ENCODE results near the gene TMEM132D.

Gene TMEM132D

DNA sequence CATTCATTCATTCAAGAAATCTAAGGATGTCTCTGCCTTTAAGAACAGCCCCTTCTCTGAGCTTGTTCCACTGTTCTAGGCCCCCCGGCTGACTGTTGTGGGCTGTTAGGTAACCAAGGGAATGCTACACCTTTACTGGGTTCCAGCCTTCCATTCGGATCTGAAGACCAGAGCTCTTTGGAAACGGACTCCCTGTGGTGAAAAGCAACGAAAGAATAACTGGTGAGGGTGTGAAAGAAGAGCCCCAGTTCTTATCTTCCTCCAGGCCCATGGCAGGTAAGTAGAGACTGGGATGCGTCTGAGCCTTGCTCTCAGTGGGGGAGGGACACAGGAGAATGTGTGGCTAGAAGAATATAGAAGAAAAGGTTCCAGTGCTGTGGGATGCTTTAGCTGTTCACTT is 207.4 kb downstream of the TMEM132D start:
- ChIA-PET POLR2A (ENCODE audit: low non-redundant PET) (no interaction called here), CTCF (interaction anchor here (0.6 kb wide), 1 partner anchor 483 kb away, joined by 5 read pairs; no protein-coding TSS in a partner anchor)
- no peak for DNase-seq (ENCODE audit: low spot score)
- TF ChIP-seq CTCF (conservative IDR thresholded peaks at IDR 0.05; ENCODE audit: low read depth): no peak
- H3K27ac ChIP-seq: no peak overlapping the region

DNA sequence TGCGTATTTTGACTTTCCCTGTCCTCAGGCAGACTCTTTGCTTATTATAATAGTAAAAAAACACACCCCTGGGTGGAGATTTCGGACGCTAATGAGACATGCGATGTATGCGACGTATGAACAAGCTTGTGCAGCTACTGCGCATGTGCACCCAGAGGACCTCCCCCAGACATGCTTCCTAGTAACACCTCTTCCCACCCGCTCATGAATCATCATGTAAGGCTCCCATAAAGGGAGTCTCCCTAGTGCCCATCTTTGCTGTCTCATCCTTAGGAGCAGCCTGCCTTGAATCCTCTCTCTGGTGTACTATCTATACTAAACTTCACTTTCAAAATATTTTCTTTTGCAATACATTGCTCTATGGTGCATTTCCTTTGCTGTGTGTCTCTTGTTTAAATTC is 210.1 kb downstream of the TMEM132D start:
- ChIA-PET POLR2A (ENCODE audit: low non-redundant PET) (no interaction called here), CTCF (no interaction called here)
- no peak overlapping the region for H3K27ac ChIP-seq
- TF ChIP-seq CTCF (conservative IDR thresholded peaks at IDR 0.05; ENCODE audit: low read depth): no peak
- no peak for DNase-seq (ENCODE audit: low spot score)

GRCh38 chr12:129687731-129688130 is 216.1 kb downstream of the TMEM132D start:
- ChIA-PET CTCF (no interaction called here), POLR2A (ENCODE audit: low non-redundant PET) (no interaction called here)
- TF ChIP-seq CTCF (conservative IDR thresholded peaks at IDR 0.05; ENCODE audit: low read depth): no peak
- no peak overlapping the region for H3K27ac ChIP-seq
- no peak for DNase-seq (ENCODE audit: low spot score)

GRCh38 chr12:129681830-129682229 is 222.0 kb downstream of the TMEM132D start:
- H3K27ac ChIP-seq: no peak overlapping the region
- DNase-seq (ENCODE audit: low spot score): no peak
- no peak for TF ChIP-seq CTCF (conservative IDR thresholded peaks at IDR 0.05; ENCODE audit: low read depth)
- POLR2A ChIA-PET (ENCODE audit: low non-redundant PET): no interaction called here
- CTCF ChIA-PET: no interaction called here

- no peak for TF ChIP-seq CTCF (conservative IDR thresholded peaks at IDR 0.05; ENCODE audit: low read depth)
Observed at GRCh38 chr12:129681151-129681550, 222.7 kb downstream of the TMEM132D start.

DNA sequence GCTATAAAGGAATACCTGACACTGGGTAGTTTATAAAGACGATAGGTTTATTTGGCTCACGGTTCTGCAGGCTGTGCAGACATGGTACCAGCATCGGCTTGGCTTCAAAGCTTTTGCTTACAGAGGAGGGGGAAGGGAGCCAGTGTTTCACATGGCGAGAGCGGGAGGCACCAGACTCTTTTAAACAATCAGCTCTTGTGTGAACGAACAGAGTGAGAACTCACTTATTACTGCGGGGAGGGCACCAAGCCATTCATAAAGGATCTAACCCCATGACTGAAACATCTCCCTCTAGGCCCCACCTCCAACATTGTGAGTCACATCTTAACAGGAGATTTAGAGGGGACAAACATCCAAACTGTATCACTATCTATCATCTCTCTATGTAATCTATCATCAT is 227.4 kb downstream of the TMEM132D start:
- DNase-seq (ENCODE audit: low spot score): no peak
- ChIA-PET POLR2A (ENCODE audit: low non-redundant PET) (no interaction called here), CTCF (no interaction called here)
- TF ChIP-seq CTCF (conservative IDR thresholded peaks at IDR 0.05; ENCODE audit: low read depth): no peak
- no peak overlapping the region for H3K27ac ChIP-seq

More at GRCh38 chr12:129681151-129681550, 222.7 kb downstream of the TMEM132D start:
- ChIA-PET POLR2A (ENCODE audit: low non-redundant PET) (no interaction called here), CTCF (interaction anchor here (0.7 kb wide), 1 partner anchor 108 kb away, joined by 3 read pairs; no protein-coding TSS in a partner anchor)
- no peak for DNase-seq (ENCODE audit: low spot score)
- no peak overlapping the region for H3K27ac ChIP-seq

- ChIA-PET CTCF (no interaction called here), POLR2A (ENCODE audit: low non-redundant PET) (no interaction called here)
- no peak for DNase-seq (ENCODE audit: low spot score)
- H3K27ac ChIP-seq: no peak overlapping the region
- no peak for TF ChIP-seq CTCF (conservative IDR thresholded peaks at IDR 0.05; ENCODE audit: low read depth)
Observed at GRCh38 chr12:129675947-129676346, 227.9 kb downstream of the TMEM132D start.

All from RWPE1 (cell line).